SH-SY5Y (cell line): ENCODE results near the gene KCNJ12.

Source experiments
- GATA2 ChIP-seq: IDR thresholded peaks from 2 replicates; pipeline ENCODE4 v1.6.1; 2011; ENCODE audit warnings: mild to moderate bottlenecking, low read depth, low read length
- GATA3 ChIP-seq: IDR thresholded peaks from 2 replicates; pipeline ENCODE4 v1.6.1; 2011; ENCODE audit warnings: low read depth, mild to moderate bottlenecking, low read length, moderate library complexity

- TF ChIP-seq GATA2, result no peak
- no peak for TF ChIP-seq GATA3
Measured at GRCh38 chr17:21399474-21400186, 23.5 kb downstream of the KCNJ12 start.
